H9 (cell line): ENCODE results near the gene TAOK1. TPM values are rescaled to one million over a fixed set of nuclear protein-coding genes. Genes with fewer than 3 reads are reported as not detected.

ENCODE experiments used
- DNase-seq: peaks from one replicate; pipeline ENCODE4 v3.0.0-alpha.2; 2017
- H2AFZ ChIP-seq: one replicate; pipeline ENCODE4 v1.6.1; 2013; ENCODE audit warnings: mild to moderate bottlenecking, low read length, control low read depth, moderate library complexity
- H2AK5ac ChIP-seq: 2 replicates; pipeline ENCODE4 v1.6.1; 2013; ENCODE audit warnings: low read length, control low read depth, mixed read lengths; ENCODE audit not compliant: insufficient read length
- H2BK120ac ChIP-seq: one replicate; pipeline ENCODE4 v1.6.1; 2013; ENCODE audit warnings: low read depth, mild to moderate bottlenecking, low read length, control low read depth, inconsistent platforms; ENCODE audit not compliant: poor library complexity, severe bottlenecking
- H2BK12ac ChIP-seq: 2 replicates; pipeline ENCODE4 v1.6.1; 2013; ENCODE audit warnings: low read length, control low read depth, mixed read lengths, low read depth; ENCODE audit not compliant: insufficient read length
- H2BK15ac ChIP-seq: 2 replicates; pipeline ENCODE4 v1.6.1; 2013; ENCODE audit warnings: low read depth, low read length, control low read depth
- H2BK20ac ChIP-seq: one replicate; pipeline ENCODE4 v1.6.1; 2013; ENCODE audit warnings: low read depth, mild to moderate bottlenecking, low read length, control low read depth, inconsistent platforms; ENCODE audit not compliant: poor library complexity, severe bottlenecking
- H2BK5ac ChIP-seq: 2 replicates; pipeline ENCODE4 v1.6.1; 2013; ENCODE audit warnings: low read length, control low read depth, mixed read lengths; ENCODE audit not compliant: insufficient read length
- H3K14ac ChIP-seq: 2 replicates; pipeline ENCODE4 v1.6.1; 2013; ENCODE audit warnings: low read length, control low read depth; ENCODE audit not compliant: insufficient read depth
- H3K18ac ChIP-seq: 2 replicates; pipeline ENCODE4 v1.6.1; 2013; ENCODE audit warnings: low read depth, mild to moderate bottlenecking, mixed read lengths, low read length, control low read depth; ENCODE audit not compliant: insufficient read length
- H3K23ac ChIP-seq: 2 replicates; pipeline ENCODE4 v1.6.1; 2013; ENCODE audit warnings: low read length, control low read depth, mixed read lengths, low read depth; ENCODE audit not compliant: insufficient read length
- H3K23me2 ChIP-seq: 2 replicates; pipeline ENCODE4 v1.6.1; 2013; ENCODE audit warnings: low read depth, mild to moderate bottlenecking, mixed read lengths, low read length, control low read depth; ENCODE audit not compliant: insufficient read length, poor library complexity, severe bottlenecking
- H3K27ac ChIP-seq: 2 replicates; pipeline ENCODE4 v1.5.1; 2013; ENCODE audit warnings: low read length, control low read depth, mixed read lengths, low read depth; ENCODE audit not compliant: insufficient read length
- H3K27me3 ChIP-seq: 2 replicates; pipeline ENCODE4 v1.6.1; 2013; ENCODE audit warnings: low read length, control low read depth, inconsistent platforms; ENCODE audit not compliant: insufficient read depth
- H3K4ac ChIP-seq: 2 replicates; pipeline ENCODE4 v1.6.1; 2013; ENCODE audit warnings: low read depth, mild to moderate bottlenecking, control low read depth, inconsistent platforms, low read length, moderate library complexity
- H3K4me1 ChIP-seq: 2 replicates; pipeline ENCODE4 v1.6.1; 2013; ENCODE audit warnings: low read length, control low read depth, inconsistent platforms; ENCODE audit not compliant: insufficient read depth
- H3K4me2 ChIP-seq: 2 replicates; pipeline ENCODE4 v1.6.1; 2013; ENCODE audit warnings: low read length, control low read depth, mixed read lengths; ENCODE audit not compliant: insufficient read length, insufficient read depth
- H3K56ac ChIP-seq: 2 replicates; pipeline ENCODE4 v1.6.1; 2013; ENCODE audit warnings: low read depth, mild to moderate bottlenecking, mixed read lengths, low read length, control low read depth; ENCODE audit not compliant: insufficient read length
- H3K79me1 ChIP-seq: 2 replicates; pipeline ENCODE4 v1.6.1; 2013; ENCODE audit warnings: low read depth, mild to moderate bottlenecking, moderate library complexity, low read length, control low read depth, inconsistent platforms; ENCODE audit not compliant: insufficient read depth, poor library complexity, severe bottlenecking
- H3K79me2 ChIP-seq: 2 replicates; pipeline ENCODE4 v1.6.1; 2013; ENCODE audit warnings: low read length, control low read depth, inconsistent platforms; ENCODE audit not compliant: insufficient read depth
- H3K9ac ChIP-seq: 2 replicates; pipeline ENCODE4 v1.6.1; 2013; ENCODE audit warnings: low read length, control low read depth, mixed read lengths; ENCODE audit not compliant: insufficient read length; ENCODE audit errors: extremely low read depth
- H3K9me3 ChIP-seq: one replicate; pipeline ENCODE4 v1.6.1; 2013; ENCODE audit warnings: low read depth, low read length, inconsistent platforms; ENCODE audit not compliant: control insufficient read depth
- H3T11ph ChIP-seq: one replicate; pipeline ENCODE4 v1.6.1; 2013; ENCODE audit warnings: mild to moderate bottlenecking, low read length, control low read depth, inconsistent platforms
- H4K20me1 ChIP-seq: one replicate; pipeline ENCODE4 v1.6.1; 2013; ENCODE audit not compliant: control insufficient read depth, insufficient read length, insufficient read depth
- H4K5ac ChIP-seq: 2 replicates; pipeline ENCODE4 v1.6.1; 2013; ENCODE audit warnings: low read depth, mild to moderate bottlenecking, mixed read lengths, low read length, control low read depth; ENCODE audit not compliant: insufficient read length
- H4K8ac ChIP-seq: replicated peaks from 2 replicates; pipeline ENCODE4 v1.6.1; 2013; ENCODE audit warnings: low read length, control low read depth, mixed read lengths, low read depth; ENCODE audit not compliant: insufficient read length
- H4K91ac ChIP-seq: 2 replicates; pipeline ENCODE4 v1.6.1; 2013; ENCODE audit warnings: low read depth, mild to moderate bottlenecking, moderate library complexity, mixed read lengths, low read length, control low read depth; ENCODE audit not compliant: insufficient read length
- H3K27ac Mint-ChIP-seq, 3 experiments: 2 replicates in 2 of 3; 3 replicates in 1 of 3; pipeline ENCODE4 v1.8.0; 2020 to 2021; ENCODE audit warnings: mixed read lengths in 3 of 3, mild to moderate bottlenecking in 1 of 3, moderate library complexity in 1 of 3
- H3K27me3 Mint-ChIP-seq: 2 replicates; pipeline ENCODE4 v1.8.0; 2021; ENCODE audit warnings: low read depth, mild to moderate bottlenecking, moderate library complexity, mixed read lengths
- H3K36me3 Mint-ChIP-seq, 3 experiments: 2 replicates in 2 of 3; 3 replicates in 1 of 3; pipeline ENCODE4 v1.8.0; 2020 to 2021; ENCODE audit warnings: low read depth in 3 of 3, mixed read lengths in 3 of 3; ENCODE audit not compliant: insufficient read depth in 1 of 3
- H3K4me1 Mint-ChIP-seq, 2 experiments: 2 replicates each; pipeline ENCODE4 v1.8.0; 2020; ENCODE audit warnings: mixed read lengths in 2 of 2
- H3K4me3 Mint-ChIP-seq, 2 experiments: 2 replicates in 1 of 2; 3 replicates in 1 of 2; pipeline ENCODE4 v1.8.0; 2020 to 2021; ENCODE audit warnings: mild to moderate bottlenecking in 2 of 2, mixed read lengths in 2 of 2, moderate library complexity in 1 of 2
- H3K9me3 Mint-ChIP-seq, 2 experiments: 2 replicates in 1 of 2; 3 replicates in 1 of 2; pipeline ENCODE4 v1.8.0; 2020; ENCODE audit warnings: mild to moderate bottlenecking in 2 of 2, mixed read lengths in 2 of 2, moderate library complexity in 1 of 2
- CTCF ChIP-seq: fragments of 200-600 bp; sonication (generic); conservative IDR thresholded peaks from 3 replicates; pipeline ENCODE4 v1.8.0; 2021; ENCODE audit warnings: antibody characterized with exemption, mild to moderate bottlenecking
- WGBS: extraction: QIAGEN DNeasy Blood & Tissue Kit; methylation state at CpG from one replicate; pipeline ENCODE4 v1.1.7; 2013; ENCODE audit warnings: missing lambda C conversion rate, low lambda C conversion rate, mixed read lengths; ENCODE audit not compliant: insufficient read length; ENCODE audit errors: extremely low coverage; 5-methylcytosine and 5-hydroxymethylcytosine counted together
- total RNA-seq: library from RNA; stranded (reverse); gene quantifications from 2 replicates; pipeline ENCODE4 v1.2.1, GENCODE V29; 2021

Gene TAOK1
- total RNA-seq, 1 experiment from 2014 or later = 93.0 TPM

GRCh38 chr17:29557085-29557738 lies 167.0 kb downstream of the TAOK1 start:
- no peak overlapping the region for H4K5ac ChIP-seq
- no peak overlapping the region for H3K4me2 ChIP-seq
- no peak overlapping the region for H2BK20ac ChIP-seq
- H2AFZ ChIP-seq = no peak overlapping the region
- no peaks in the 10 kb centered on the region for H3K27me3 ChIP-seq
- H3K23ac ChIP-seq = no peak overlapping the region
- H3T11ph ChIP-seq = no peak overlapping the region
- H4K8ac ChIP-seq = no peak overlapping the region
- no peak overlapping the region for H2BK5ac ChIP-seq
- no peaks in the 10 kb centered on the region for H3K4me1 Mint-ChIP-seq
- H3K4ac ChIP-seq = no peak overlapping the region
- H2BK120ac ChIP-seq = no peak overlapping the region
- no peak overlapping the region for H3K27ac Mint-ChIP-seq
- H4K91ac ChIP-seq = no peak overlapping the region
- peaks cover 9% of the 10 kb centered on the region for H3K27me3 Mint-ChIP-seq
- H3K4me1 ChIP-seq = no peaks in the 10 kb centered on the region
- DNase-seq = no peak
- no peaks in the 10 kb centered on the region for H4K20me1 ChIP-seq
- H3K36me3 Mint-ChIP-seq = no peaks in the 10 kb centered on the region
- no peak overlapping the region for H2BK12ac ChIP-seq
- no peaks in the 10 kb centered on the region for H3K9me3 Mint-ChIP-seq
- peak overlapping the region in 1 of 2 experiments; percentile 9; a peak in 1 of 5 replicates for H3K4me3 Mint-ChIP-seq
- no peak for TF ChIP-seq CTCF
- H2BK15ac ChIP-seq = no peak overlapping the region
- whole genome bisulfite sequencing = no CpG with 5 or more reads among the region's 1 CpG
- H3K56ac ChIP-seq = no peak overlapping the region
- H2AK5ac ChIP-seq = no peak overlapping the region
- H3K18ac ChIP-seq = no peak overlapping the region
- no peaks in the 10 kb centered on the region for H3K79me1 ChIP-seq
- H3K9ac ChIP-seq = no peak overlapping the region
- H3K79me2 ChIP-seq = no peaks in the 10 kb centered on the region
- H3K23me2 ChIP-seq = no peaks in the 10 kb centered on the region
- H3K9me3 ChIP-seq = no peaks in the 10 kb centered on the region
- H3K27ac ChIP-seq = no peak overlapping the region
- no peak overlapping the region for H3K14ac ChIP-seq
